Measurements from ENCODE around the gene PEDS1. TPM values are rescaled to one million over a fixed set of nuclear protein-coding genes. Genes with fewer than 3 reads are reported as not detected.

The PEDS1 gene
- total and polyA plus RNA-seq, 8 donors = 27.5 to 39.9 (median 31.9) TPM

DNA sequence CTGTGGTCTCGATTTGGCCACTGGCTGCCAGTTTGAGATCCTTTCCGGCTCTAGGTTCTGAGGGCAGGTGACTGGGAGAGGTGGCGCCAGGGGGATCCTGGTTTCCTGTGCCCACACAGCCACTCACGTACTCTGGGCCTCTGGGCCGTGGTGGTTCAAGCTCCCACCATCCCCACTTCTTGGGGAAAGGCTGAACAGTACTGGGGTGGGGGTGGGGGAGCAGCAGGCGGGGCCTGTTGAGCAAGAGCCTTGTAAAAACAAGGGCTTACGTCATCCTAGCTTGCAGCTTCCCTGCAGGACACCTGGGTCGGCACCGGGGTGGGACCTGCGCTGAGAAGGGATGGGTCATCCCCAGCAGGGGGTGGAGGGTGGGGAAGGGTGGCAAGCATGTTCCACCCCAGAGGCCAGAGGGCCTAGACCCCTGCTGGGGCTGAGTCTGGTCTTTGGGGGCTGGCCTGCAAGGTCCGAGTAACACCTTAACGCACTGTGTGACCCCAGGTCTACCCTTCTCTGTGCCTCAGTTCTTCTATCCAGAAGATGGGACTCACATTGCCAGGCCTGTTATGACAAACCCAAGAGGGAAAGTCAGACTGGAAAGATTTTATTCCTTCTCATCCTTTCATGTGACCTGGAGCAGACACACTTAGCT is 34.0 kb upstream of the PEDS1 start:
- Histone ChIP-seq H3K9me3 (no peaks in the 10 kb centered on the region), H3K27ac (peak overlapping the region in 1 of 2 donors; percentile 58)

DNA sequence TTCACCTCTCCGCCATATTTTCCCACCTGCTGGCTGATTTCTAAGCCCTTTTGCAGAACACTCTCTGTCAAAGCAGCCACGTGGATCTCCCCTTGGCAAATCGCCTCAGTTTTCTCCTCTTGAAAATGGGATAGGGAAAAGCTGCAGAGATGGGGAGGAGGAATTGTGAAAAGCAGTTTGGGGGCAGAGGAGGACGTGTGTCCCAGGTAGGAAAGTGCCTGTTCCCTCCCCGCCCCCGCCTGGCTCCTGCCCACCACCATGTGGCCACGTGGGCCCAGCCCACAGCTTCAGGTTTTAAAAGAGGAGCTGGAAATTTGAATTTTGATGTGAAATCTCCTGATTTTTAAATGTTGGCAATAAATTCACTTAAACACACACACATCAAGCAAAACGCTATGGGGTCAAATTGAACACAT is 33.5 kb upstream of the PEDS1 start:
- peak overlapping the region in 1 of 2 donors; percentile 58 for H3K27ac ChIP-seq
- intact Hi-C loops (cut with DNase I) = loop anchor here (2.0 to 5.0 kb wide), 3 partner anchors 275 to 390 kb away; no protein-coding TSS in a partner anchor

More for the DNA sequence above, 34.0 kb upstream of the PEDS1 start:
- H3K4me1 ChIP-seq = peaks cover 0 to 43% of the 10 kb centered on the region in 2 donors
- no peak overlapping the region for H3K4me3 ChIP-seq
- TF ChIP-seq, protein P1, sequence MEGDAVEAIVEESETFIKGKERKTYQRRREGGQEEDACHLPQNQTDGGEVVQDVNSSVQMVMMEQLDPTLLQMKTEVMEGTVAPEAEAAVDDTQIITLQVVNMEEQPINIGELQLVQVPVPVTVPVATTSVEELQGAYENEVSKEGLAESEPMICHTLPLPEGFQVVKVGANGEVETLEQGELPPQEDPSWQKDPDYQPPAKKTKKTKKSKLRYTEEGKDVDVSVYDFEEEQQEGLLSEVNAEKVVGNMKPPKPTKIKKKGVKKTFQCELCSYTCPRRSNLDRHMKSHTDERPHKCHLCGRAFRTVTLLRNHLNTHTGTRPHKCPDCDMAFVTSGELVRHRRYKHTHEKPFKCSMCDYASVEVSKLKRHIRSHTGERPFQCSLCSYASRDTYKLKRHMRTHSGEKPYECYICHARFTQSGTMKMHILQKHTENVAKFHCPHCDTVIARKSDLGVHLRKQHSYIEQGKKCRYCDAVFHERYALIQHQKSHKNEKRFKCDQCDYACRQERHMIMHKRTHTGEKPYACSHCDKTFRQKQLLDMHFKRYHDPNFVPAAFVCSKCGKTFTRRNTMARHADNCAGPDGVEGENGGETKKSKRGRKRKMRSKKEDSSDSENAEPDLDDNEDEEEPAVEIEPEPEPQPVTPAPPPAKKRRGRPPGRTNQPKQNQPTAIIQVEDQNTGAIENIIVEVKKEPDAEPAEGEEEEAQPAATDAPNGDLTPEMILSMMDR (IDR thresholded peaks at IDR 0.05) = no peak
- H3K27me3 ChIP-seq = no peaks in the 10 kb centered on the region
- DNase-seq (peak in 2 of 4 donors; percentile 67 to 88), ATAC-seq (no peak)
- intact Hi-C loops (cut with DNase I) = loop anchor here (2.0 to 5.0 kb wide), 3 partner anchors 275 to 390 kb away; no protein-coding TSS in a partner anchor
- peaks cover 0 to 3% of the 10 kb centered on the region in 2 donors for H3K36me3 ChIP-seq

GRCh38 chr20:50186151-50186885 is 32.8 kb upstream of the PEDS1 start:
- H3K4me3 ChIP-seq = no peak overlapping the region
- H3K36me3 ChIP-seq = no peaks in the 10 kb centered on the region
- ATAC-seq (peak; percentile 51), DNase-seq (peak; percentile 74 to 92 (median 88))
- intact Hi-C loops (cut with DNase I) = loop anchor here (2.0 to 5.0 kb wide), 3 partner anchors 276 to 391 kb away; no protein-coding TSS in a partner anchor
- H3K27ac ChIP-seq = peak overlapping the region in 1 of 2 donors; percentile 58
- TF ChIP-seq, protein P1 (IDR thresholded peaks at IDR 0.05) = peak; percentile 97 to 99
- H3K27me3 ChIP-seq = no peaks in the 10 kb centered on the region
- peaks cover 0 to 43% of the 10 kb centered on the region in 2 donors for H3K4me1 ChIP-seq
- no peaks in the 10 kb centered on the region for H3K9me3 ChIP-seq

More for the DNA sequence above, 33.5 kb upstream of the PEDS1 start:
- Histone ChIP-seq H3K4me1 (peaks cover 0 to 43% of the 10 kb centered on the region in 2 donors), H3K27me3 (no peaks in the 10 kb centered on the region), H3K4me3 (no peak overlapping the region), H3K36me3 (no peaks in the 10 kb centered on the region), H3K9me3 (no peaks in the 10 kb centered on the region)
- ATAC-seq (no peak), DNase-seq (no peak)
- TF ChIP-seq, protein P1 (IDR thresholded peaks at IDR 0.05) = no peak

DNA sequence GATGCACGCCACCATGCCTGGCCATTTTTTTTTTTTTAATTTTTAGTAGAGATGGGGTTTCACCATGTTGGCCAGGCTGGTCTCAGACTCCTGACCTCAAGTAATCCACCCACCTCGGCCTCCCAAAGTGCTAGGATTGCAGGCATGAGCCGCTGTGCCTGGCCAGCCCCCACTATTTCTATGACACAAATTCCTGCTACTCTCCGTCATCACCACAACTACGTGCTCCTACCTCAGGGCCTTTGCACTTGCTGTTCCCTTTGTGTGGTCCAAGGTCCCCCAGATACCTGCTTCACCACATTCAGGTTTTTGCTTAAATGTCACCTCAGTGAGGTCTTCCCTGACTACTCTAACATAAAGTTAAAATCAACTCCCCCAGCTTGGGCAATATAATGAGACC is 31.9 kb upstream of the PEDS1 start:
- ATAC-seq (no peak), DNase-seq (no peak)
- TF ChIP-seq, protein P1 (IDR thresholded peaks at IDR 0.05) = no peak
- intact Hi-C loops (cut with DNase I) = loop anchor here (5.0 kb wide), 2 partner anchors 277 to 392 kb away; no protein-coding TSS in a partner anchor
- Histone ChIP-seq H3K36me3 (no peaks in the 10 kb centered on the region), H3K27me3 (no peaks in the 10 kb centered on the region), H3K9me3 (no peaks in the 10 kb centered on the region), H3K4me1 (peaks cover 0 to 43% of the 10 kb centered on the region in 2 donors), H3K4me3 (no peak overlapping the region), H3K27ac (no peak overlapping the region)

DNA sequence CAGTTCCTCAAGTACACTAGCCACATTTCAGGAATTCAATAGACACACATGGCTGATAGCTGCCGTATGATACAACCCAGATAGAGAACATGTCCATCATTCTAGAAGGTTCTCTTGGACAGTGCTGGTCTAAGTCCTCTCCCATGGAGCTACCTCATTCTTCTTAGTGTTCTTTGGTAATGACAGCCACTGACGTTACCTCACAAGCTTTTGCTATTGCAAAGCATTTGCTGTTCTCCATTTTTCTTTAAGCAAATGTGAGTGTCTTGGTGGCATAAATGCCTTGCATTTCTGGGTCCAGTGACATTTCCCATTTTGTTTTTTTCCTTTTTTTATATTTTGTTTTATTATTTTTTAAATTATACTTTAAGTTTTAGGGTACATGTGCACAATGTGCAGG is 28.8 kb upstream of the PEDS1 start:
- H3K9me3 ChIP-seq = no peaks in the 10 kb centered on the region
- DNase-seq = no peak
- H3K36me3 ChIP-seq = no peaks in the 10 kb centered on the region
- intact Hi-C loops (cut with DNase I) = no loop called here
- no peak overlapping the region for H3K27ac ChIP-seq
- H3K4me1 ChIP-seq = peaks cover 0 to 14% of the 10 kb centered on the region in 2 donors
- TF ChIP-seq, protein P1 (IDR thresholded peaks at IDR 0.05) = no peak
- no peak overlapping the region for H3K4me3 ChIP-seq
- no peaks in the 10 kb centered on the region for H3K27me3 ChIP-seq
- ATAC-seq = no peak
